COLO668 (cell line): Measurements from ENCODE around the gene RASAL3.
A peak's percentile ranks its signal among the peaks of the same experiment; 100 is the strongest.
"Not testable (repeated sequence)": the region's sequence is repeated elsewhere in the genome, so short reads cannot be mapped to it uniquely, and the experiment has no call there.

Experiments
- DNase-seq: peaks from one replicate; lab custom pipeline; 2025; ENCODE audit not compliant: unreplicated experiment; lab: John Stamatoyannopoulos, UW

RASAL3 gene

GRCh38 chr19:15475169-15475568, 10.8 kb upstream of the RASAL3 start:
- DNase-seq, result no peak

GRCh38 chr19:15473821-15474220, 9.5 kb upstream of the RASAL3 start:
- not testable (repeated sequence) for DNase-seq

- no peak for DNase-seq
These were observed 7.3 kb upstream of the RASAL3 start for GRCh38 chr19:15471639-15472101.

- peak; percentile 7 for DNase-seq
These were observed 5.4 kb upstream of the RASAL3 start for GRCh38 chr19:15469513-15470297.

GRCh38 chr19:15468675-15469512, 4.5 kb upstream of the RASAL3 start:
- DNase-seq, result no peak

GRCh38 chr19:15467734-15468214, 3.4 kb upstream of the RASAL3 start:
- DNase-seq, result no peak

GRCh38 chr19:15466851-15467733, 2.7 kb upstream of the RASAL3 start:
- no peak for DNase-seq

GRCh38 chr19:15463861-15464371, 428 bp downstream of the RASAL3 start:
- no peak for DNase-seq

- DNase-seq, result no peak
These were observed 2.6 kb downstream of the RASAL3 start for GRCh38 chr19:15461694-15462093.

- no peak for DNase-seq
These were observed 6.5 kb downstream of the RASAL3 start for GRCh38 chr19:15457701-15458484.

GRCh38 chr19:15456871-15457700, 7.3 kb downstream of the RASAL3 start:
- DNase-seq, result peak; percentile 42

- no peak for DNase-seq
These were observed 7.9 kb downstream of the RASAL3 start for GRCh38 chr19:15456441-15456840.

- no peak for DNase-seq
These were observed 8.3 kb downstream of the RASAL3 start for GRCh38 chr19:15455996-15456395.

- DNase-seq, result no peak
These were observed 10.2 kb downstream of the RASAL3 start for GRCh38 chr19:15453906-15454860.

- DNase-seq, result no peak
These were observed 11.2 kb downstream of the RASAL3 start for GRCh38 chr19:15453091-15453578.

GRCh38 chr19:15452111-15453047, 12.0 kb downstream of the RASAL3 start:
- peak; percentile 25 for DNase-seq

- no peak for DNase-seq
These were observed 13.8 kb downstream of the RASAL3 start for GRCh38 chr19:15450528-15450890.
